ENCODE data around the gene AZU1. TPM values are rescaled to one million over a fixed set of nuclear protein-coding genes. Genes with fewer than 3 reads are reported as not detected.
A peak's percentile ranks its signal among the peaks of the same experiment; 100 is the strongest.

The AZU1 gene
- total RNA-seq, 1 experiment from 2014 or later, result not detected

DNA sequence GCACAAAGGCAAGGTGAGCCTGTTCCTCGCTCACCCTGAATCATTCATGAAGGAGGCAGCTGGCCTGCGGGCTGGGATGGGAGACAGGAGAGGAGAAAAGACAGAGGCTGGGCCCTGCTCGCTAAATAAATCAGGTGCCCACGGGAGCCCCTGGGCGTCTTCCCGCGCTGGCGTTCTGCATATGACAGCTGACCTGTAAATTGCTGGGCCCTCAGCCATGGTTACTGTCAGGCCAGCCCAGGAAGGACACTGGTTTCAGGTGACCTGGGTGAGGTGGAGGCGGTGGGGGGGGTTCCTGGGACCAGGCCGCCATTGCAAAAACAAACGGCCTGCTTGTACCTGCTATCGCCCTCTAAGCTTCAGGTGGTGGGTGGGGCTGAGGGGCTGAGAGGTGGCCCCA lies 33.8 kb upstream of the AZU1 start:
- Histone ChIP-seq H4K20me1 (ENCODE audit: low read length) (peaks cover 9% of the 10 kb centered on the region), H3K4me2 (ENCODE audit: low read length) (no peak overlapping the region), H2AFZ (ENCODE audit: low read length) (no peak overlapping the region), H3K9me3 (ENCODE audit: low read length) (no peaks in the 10 kb centered on the region), H3K9me2 (replicated peaks; ENCODE audit: low read length) (no peaks in the 10 kb centered on the region), H3K79me2 (ENCODE audit: low read length) (peaks cover 10% of the 10 kb centered on the region), H3K4me3 (ENCODE audit: low read length) (no peak overlapping the region), H3K4me1 (ENCODE audit: insufficient read depth, low read length) (no peaks in the 10 kb centered on the region), H3F3A (ENCODE audit: low read length, unreplicated experiment) (no peaks in the 10 kb centered on the region), H3K27me3 (ENCODE audit: low read length) (no peaks in the 10 kb centered on the region), H3K36me3 (ENCODE audit: low read depth, low read length) (peaks cover 8% of the 10 kb centered on the region), H3K27ac (ENCODE audit: low read length) (no peak overlapping the region), H3K9ac (ENCODE audit: low read length) (no peak overlapping the region)
- intact Hi-C loops (cut with micrococcal nuclease), result no loop called here
- ChIA-PET CTCF (no interaction called here), POLR2A (ENCODE audit: unreplicated experiment) (no interaction called here)
- no TSS peak for BruUV-seq (replicated peaks)
- DNase-seq (no peak), ATAC-seq (no peak)
- TF ChIP-seq EZH2 (IDR thresholded peaks at IDR 0.05; ENCODE audit: low read length, unreplicated experiment) (no peak), EZH2phosphoT487 (IDR thresholded peaks at IDR 0.05; ENCODE audit: borderline replicate concordance, low read length) (no peak)
- TF ChIP-seq, protein P1, sequence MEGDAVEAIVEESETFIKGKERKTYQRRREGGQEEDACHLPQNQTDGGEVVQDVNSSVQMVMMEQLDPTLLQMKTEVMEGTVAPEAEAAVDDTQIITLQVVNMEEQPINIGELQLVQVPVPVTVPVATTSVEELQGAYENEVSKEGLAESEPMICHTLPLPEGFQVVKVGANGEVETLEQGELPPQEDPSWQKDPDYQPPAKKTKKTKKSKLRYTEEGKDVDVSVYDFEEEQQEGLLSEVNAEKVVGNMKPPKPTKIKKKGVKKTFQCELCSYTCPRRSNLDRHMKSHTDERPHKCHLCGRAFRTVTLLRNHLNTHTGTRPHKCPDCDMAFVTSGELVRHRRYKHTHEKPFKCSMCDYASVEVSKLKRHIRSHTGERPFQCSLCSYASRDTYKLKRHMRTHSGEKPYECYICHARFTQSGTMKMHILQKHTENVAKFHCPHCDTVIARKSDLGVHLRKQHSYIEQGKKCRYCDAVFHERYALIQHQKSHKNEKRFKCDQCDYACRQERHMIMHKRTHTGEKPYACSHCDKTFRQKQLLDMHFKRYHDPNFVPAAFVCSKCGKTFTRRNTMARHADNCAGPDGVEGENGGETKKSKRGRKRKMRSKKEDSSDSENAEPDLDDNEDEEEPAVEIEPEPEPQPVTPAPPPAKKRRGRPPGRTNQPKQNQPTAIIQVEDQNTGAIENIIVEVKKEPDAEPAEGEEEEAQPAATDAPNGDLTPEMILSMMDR (conservative IDR thresholded peaks at IDR 0.05; ENCODE audit: low read depth, low read length), result no peak

DNA sequence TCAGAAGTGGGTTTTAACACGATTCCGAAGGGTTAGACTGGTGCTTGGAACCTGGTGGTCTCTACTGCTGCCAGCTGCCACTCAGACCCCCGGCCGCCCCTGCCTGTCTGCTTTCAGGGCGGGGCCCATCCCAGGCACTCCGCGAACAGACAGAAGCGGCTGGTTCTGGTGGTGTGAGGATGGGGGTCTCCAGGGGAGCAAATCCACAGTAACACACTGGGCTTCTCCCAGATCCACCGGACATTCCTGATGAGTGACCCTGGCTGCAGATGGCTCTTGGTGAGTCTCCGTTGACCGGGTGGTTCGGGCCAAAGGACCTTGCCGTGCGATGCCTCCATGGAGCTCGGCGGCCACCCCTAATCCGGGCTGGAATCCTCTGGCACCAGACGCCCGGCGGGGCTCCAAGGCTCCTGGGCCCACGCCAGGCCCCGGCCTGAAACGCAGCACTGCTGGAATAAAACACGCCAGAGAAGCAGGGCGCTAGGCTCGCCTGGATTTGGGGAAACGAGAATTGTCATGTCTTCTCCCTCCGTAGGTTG lies 32.5 kb upstream of the AZU1 start:
- H3K4me3 ChIP-seq (ENCODE audit: low read length), result no peak overlapping the region
- no peak overlapping the region for H3K9ac ChIP-seq (ENCODE audit: low read length)
- no peaks in the 10 kb centered on the region for H3K27me3 ChIP-seq (ENCODE audit: low read length)
- TF ChIP-seq EZH2 (IDR thresholded peaks at IDR 0.05; ENCODE audit: low read length, unreplicated experiment) (no peak), EZH2phosphoT487 (IDR thresholded peaks at IDR 0.05; ENCODE audit: borderline replicate concordance, low read length) (no peak)
- TF ChIP-seq, protein P1 (conservative IDR thresholded peaks at IDR 0.05; ENCODE audit: low read depth, low read length), result no peak
- ChIA-PET POLR2A (ENCODE audit: unreplicated experiment) (no interaction called here), CTCF (no interaction called here)
- H3K9me3 ChIP-seq (ENCODE audit: low read length), result no peaks in the 10 kb centered on the region
- no peaks in the 10 kb centered on the region for H3F3A ChIP-seq (ENCODE audit: low read length, unreplicated experiment)
- peaks cover 8% of the 10 kb centered on the region for H3K4me1 ChIP-seq (ENCODE audit: insufficient read depth, low read length)
- H4K20me1 ChIP-seq (ENCODE audit: low read length), result peaks cover 22% of the 10 kb centered on the region
- BruUV-seq (replicated peaks), result no TSS peak
- no peaks in the 10 kb centered on the region for H3K9me2 ChIP-seq (replicated peaks; ENCODE audit: low read length)
- no peak overlapping the region for H2AFZ ChIP-seq (ENCODE audit: low read length)
- H3K27ac ChIP-seq (ENCODE audit: low read length), result no peak overlapping the region
- peaks cover 23% of the 10 kb centered on the region for H3K79me2 ChIP-seq (ENCODE audit: low read length)
- peaks cover 20% of the 10 kb centered on the region for H3K36me3 ChIP-seq (ENCODE audit: low read depth, low read length)
- intact Hi-C loops (cut with micrococcal nuclease), result no loop called here
- ATAC-seq, result no peak
- no peak for DNase-seq
- H3K4me2 ChIP-seq (ENCODE audit: low read length), result no peak overlapping the region

DNA sequence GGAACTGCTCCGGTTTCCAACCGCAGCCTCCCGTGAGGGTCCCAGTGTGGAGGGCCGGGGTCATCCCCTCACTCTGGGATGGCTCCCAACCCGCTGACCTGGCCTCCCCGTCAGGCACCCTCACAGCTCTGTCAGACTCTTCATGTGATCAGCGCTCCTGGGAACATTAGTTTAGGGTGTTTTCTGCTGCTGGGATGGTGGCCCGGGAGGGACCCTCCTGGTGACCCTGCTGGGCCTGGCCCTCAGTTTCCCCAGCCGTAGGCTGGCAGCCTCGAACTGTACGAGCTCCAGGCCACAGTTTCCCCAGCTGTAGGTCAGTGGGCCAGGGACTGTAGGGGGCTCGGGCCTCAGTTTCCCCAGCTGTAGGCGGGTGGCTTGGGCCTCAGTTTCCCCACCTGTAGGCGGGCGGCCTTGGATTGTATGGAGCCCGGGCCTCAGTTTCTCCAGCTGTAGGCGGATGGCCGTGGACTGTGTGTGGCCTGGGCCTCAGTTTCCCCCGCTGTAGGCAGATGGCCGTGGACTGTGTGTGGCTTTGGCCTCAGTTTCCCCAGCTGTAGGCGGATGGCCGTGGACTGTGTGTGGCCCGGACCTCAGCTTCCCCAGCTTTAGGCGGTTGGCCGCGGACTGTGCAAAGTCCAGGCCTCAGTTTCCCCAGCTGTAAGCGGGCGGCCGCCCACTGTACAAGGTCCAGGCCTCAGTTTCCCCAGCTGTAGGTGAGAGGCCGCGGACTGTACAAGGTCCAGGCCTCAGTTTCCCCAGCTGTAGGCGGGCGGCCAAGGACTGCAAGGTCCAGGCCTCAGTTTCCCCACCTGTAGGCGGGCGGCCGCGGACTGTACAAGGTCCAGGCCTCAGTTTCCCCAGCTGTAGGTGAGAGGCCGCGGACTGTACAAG lies 31.7 kb upstream of the AZU1 start:
- no peak overlapping the region; the same call in 1 of the 2 replicates for H2AFZ ChIP-seq (ENCODE audit: low read length)
- no peaks in the 10 kb centered on the region for H3F3A ChIP-seq (ENCODE audit: low read length, unreplicated experiment)
- no peak overlapping the region for H3K27ac ChIP-seq (ENCODE audit: low read length)
- H3K4me2 ChIP-seq (ENCODE audit: low read length), result peak overlapping the region; percentile 92
- H3K27me3 ChIP-seq (ENCODE audit: low read length), result no peaks in the 10 kb centered on the region
- DNase-seq (no peak), ATAC-seq (no peak)
- H3K36me3 ChIP-seq (ENCODE audit: low read depth, low read length), result peaks cover 27% of the 10 kb centered on the region
- peaks cover 30% of the 10 kb centered on the region for H4K20me1 ChIP-seq (ENCODE audit: low read length)
- H3K9me3 ChIP-seq (ENCODE audit: low read length), result no peaks in the 10 kb centered on the region
- ChIA-PET CTCF (no interaction called here), POLR2A (ENCODE audit: unreplicated experiment) (no interaction called here)
- BruUV-seq (replicated peaks), result no TSS peak
- intact Hi-C loops (cut with micrococcal nuclease), result loop anchor here (2.0 kb wide), 1 partner anchor 13 kb away; no protein-coding TSS in a partner anchor
- no peaks in the 10 kb centered on the region for H3K9me2 ChIP-seq (replicated peaks; ENCODE audit: low read length)
- H3K4me3 ChIP-seq (ENCODE audit: low read length), result peak overlapping the region; percentile 70; the same call in 1 of the 2 replicates
- H3K4me1 ChIP-seq (ENCODE audit: insufficient read depth, low read length), result peaks cover 16% of the 10 kb centered on the region
- TF ChIP-seq EZH2 (IDR thresholded peaks at IDR 0.05; ENCODE audit: low read length, unreplicated experiment) (no peak), EZH2phosphoT487 (IDR thresholded peaks at IDR 0.05; ENCODE audit: borderline replicate concordance, low read length) (no peak)
- TF ChIP-seq, protein P1 (conservative IDR thresholded peaks at IDR 0.05; ENCODE audit: low read depth, low read length), result no peak
- H3K79me2 ChIP-seq (ENCODE audit: low read length), result peaks cover 31% of the 10 kb centered on the region
- peak overlapping the region; percentile 77 for H3K9ac ChIP-seq (ENCODE audit: low read length)
